ENCODE measurements around the gene XYLT2.

Gene XYLT2

DNA sequence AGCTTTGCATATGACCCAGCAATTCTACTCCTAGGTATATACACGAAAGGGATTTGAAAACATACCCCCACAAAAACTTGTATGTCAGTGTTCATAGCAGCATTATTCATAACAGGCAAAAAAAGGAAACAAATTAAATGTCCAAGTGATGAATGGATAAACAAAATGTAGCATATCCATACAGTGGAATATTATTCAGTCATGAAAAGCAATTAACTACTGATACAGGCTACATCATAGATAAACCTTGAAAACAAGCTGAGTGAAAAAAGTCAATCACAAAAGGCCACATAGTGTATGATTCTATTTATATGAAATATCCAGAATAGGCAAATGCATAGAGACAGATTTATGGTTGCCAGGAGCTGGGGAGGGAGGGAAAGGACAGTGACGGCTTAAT lies 27.8 kb downstream of the XYLT2 start:
- TF ChIP-seq, protein P1, sequence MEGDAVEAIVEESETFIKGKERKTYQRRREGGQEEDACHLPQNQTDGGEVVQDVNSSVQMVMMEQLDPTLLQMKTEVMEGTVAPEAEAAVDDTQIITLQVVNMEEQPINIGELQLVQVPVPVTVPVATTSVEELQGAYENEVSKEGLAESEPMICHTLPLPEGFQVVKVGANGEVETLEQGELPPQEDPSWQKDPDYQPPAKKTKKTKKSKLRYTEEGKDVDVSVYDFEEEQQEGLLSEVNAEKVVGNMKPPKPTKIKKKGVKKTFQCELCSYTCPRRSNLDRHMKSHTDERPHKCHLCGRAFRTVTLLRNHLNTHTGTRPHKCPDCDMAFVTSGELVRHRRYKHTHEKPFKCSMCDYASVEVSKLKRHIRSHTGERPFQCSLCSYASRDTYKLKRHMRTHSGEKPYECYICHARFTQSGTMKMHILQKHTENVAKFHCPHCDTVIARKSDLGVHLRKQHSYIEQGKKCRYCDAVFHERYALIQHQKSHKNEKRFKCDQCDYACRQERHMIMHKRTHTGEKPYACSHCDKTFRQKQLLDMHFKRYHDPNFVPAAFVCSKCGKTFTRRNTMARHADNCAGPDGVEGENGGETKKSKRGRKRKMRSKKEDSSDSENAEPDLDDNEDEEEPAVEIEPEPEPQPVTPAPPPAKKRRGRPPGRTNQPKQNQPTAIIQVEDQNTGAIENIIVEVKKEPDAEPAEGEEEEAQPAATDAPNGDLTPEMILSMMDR (IDR thresholded peaks at IDR 0.05) = no peak

DNA sequence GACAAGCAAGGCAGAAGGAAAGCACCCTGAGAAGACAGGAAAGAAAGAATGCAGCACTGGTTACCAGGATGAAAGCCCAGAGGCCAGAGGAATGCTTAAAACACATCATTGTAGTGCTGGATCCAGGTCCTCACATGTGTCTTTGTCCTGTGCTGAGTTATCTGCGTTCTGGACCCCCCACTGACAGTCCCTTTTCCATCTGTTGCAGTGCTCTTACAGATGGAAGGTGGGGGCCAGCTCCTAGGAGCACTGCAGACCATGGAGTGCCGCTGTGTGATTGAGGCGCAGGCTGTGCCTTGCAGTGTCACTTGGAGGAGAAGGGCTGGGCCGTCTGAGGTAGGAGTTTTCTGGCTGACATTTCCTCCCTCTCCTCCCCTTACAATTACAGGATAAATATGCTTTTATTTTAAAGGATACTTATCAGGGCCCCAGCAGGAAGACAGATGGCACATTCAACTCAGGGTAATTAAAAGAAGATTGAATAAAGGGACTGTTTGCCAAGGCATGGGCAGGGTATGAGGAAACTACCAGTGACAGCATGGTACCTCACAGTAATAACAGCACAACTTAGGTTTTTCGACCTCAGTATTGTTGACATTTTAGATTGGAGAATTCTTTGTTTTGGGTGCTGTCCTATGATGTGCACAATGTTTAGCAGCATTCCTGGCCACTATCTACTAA lies 30.1 kb downstream of the XYLT2 start:
- TF ChIP-seq, protein P1 (IDR thresholded peaks at IDR 0.05) = no peak

GRCh38 chr17:50379351-50380132 lies 33.6 kb downstream of the XYLT2 start:
- TF ChIP-seq, protein P1 (IDR thresholded peaks at IDR 0.05) = no peak

GRCh38 chr17:50380369-50381259 lies 34.7 kb downstream of the XYLT2 start:
- TF ChIP-seq, protein P1 (IDR thresholded peaks at IDR 0.05) = peak; percentile 18; the same call in 1 of the 2 replicates

GRCh38 chr17:50381260-50381815 lies 35.4 kb downstream of the XYLT2 start:
- TF ChIP-seq, protein P1 (IDR thresholded peaks at IDR 0.05) = no peak

DNA sequence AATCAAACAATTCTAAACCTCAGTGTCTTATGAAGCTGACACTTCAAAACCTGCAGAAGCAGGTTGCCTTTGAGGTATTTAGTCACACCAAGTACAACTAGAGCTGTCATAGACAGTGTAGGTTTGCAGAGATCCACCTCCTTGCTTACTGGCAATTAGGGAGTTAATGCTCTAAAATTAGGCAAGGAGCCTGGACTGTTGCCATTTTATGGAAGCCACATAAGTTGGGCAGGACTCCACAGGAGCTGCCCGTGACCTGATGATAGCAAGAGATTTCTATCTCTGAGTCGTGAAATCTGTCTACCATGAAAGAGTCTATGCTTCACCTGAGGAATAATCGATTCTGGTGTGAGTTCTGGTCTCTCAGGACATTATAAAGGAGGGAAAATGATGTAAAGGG lies 36.0 kb downstream of the XYLT2 start:
- TF ChIP-seq, protein P1 (IDR thresholded peaks at IDR 0.05) = no peak

- TF ChIP-seq, protein P1 (IDR thresholded peaks at IDR 0.05) = no peak
Observed at GRCh38 chr17:50382931-50383330, 37.0 kb downstream of the XYLT2 start.

Measured in LNCAP (cell line).